Activated CD4-positive, alpha-beta T cell treated with anti-CD3 and anti-CD28 coated beads for 36 hours (primary cell): ENCODE results near the gene TTYH3. TPM values are rescaled to one million over a fixed set of nuclear protein-coding genes. Genes with fewer than 3 reads are reported as not detected.

Experiments used
- ATAC-seq: fragments of 200-7000 bp; cut with Tn5 transposase; one replicate; pipeline ENCODE4 v1.10.0; 2021; ENCODE audit warnings: mild to moderate bottlenecking, moderate library complexity
- CTCF ChIA-PET: fragments of 350-600 bp; sonication (Branson Sonifier 250); formaldehyde crosslinking; loops from one replicate; lab custom pipeline; 2021; ENCODE audit warnings: antibody characterized with exemption; lab: Charles Lee
- POLR2A ChIA-PET: fragments of 350-600 bp; sonication (Branson Sonifier 250); formaldehyde crosslinking; loops from one replicate; lab custom pipeline; 2021; ENCODE audit warnings: antibody characterized with exemption, inconsistent platforms; lab: Charles Lee
- DNase-seq: peaks from one replicate; pipeline ENCODE4 v3.0.0-alpha.2; 2020
- H3K27ac Mint-ChIP-seq: one replicate; pipeline ENCODE4 v1.8.0; 2021; ENCODE audit warnings: mixed read lengths
- H3K27me3 Mint-ChIP-seq: one replicate; pipeline ENCODE4 v1.8.0; 2021; ENCODE audit warnings: mixed read lengths
- H3K36me3 Mint-ChIP-seq: one replicate; pipeline ENCODE4 v1.8.0; 2021; ENCODE audit warnings: low read depth, mixed read lengths
- H3K4me1 Mint-ChIP-seq: one replicate; pipeline ENCODE4 v1.8.0; 2021; ENCODE audit warnings: mixed read lengths
- H3K4me3 Mint-ChIP-seq: one replicate; pipeline ENCODE4 v1.8.0; 2021; ENCODE audit warnings: mild to moderate bottlenecking, moderate library complexity, mixed read lengths
- H3K9me3 Mint-ChIP-seq: one replicate; pipeline ENCODE4 v1.8.0; 2021; ENCODE audit warnings: low read depth, mixed read lengths
- intact Hi-C, 2 experiments: fragments of 100-400 bp; cut with DNase I in 1 of 2; cut with micrococcal nuclease in 1 of 2; formaldehyde crosslinking; loops; one replicate each; pipeline versions ENCODE4 v1.14.2 to v1.15.1; 2022 to 2024; cut with DNase I, micrococcal nuclease
- total RNA-seq, 2 experiments: library from RNA; stranded (reverse); gene quantifications; one replicate each; pipeline ENCODE4 v1.2.3, GENCODE V29; 2021

TTYH3 gene
- total RNA-seq, 2 experiments from 2014 or later: 18.7 to 20.2 TPM

DNA sequence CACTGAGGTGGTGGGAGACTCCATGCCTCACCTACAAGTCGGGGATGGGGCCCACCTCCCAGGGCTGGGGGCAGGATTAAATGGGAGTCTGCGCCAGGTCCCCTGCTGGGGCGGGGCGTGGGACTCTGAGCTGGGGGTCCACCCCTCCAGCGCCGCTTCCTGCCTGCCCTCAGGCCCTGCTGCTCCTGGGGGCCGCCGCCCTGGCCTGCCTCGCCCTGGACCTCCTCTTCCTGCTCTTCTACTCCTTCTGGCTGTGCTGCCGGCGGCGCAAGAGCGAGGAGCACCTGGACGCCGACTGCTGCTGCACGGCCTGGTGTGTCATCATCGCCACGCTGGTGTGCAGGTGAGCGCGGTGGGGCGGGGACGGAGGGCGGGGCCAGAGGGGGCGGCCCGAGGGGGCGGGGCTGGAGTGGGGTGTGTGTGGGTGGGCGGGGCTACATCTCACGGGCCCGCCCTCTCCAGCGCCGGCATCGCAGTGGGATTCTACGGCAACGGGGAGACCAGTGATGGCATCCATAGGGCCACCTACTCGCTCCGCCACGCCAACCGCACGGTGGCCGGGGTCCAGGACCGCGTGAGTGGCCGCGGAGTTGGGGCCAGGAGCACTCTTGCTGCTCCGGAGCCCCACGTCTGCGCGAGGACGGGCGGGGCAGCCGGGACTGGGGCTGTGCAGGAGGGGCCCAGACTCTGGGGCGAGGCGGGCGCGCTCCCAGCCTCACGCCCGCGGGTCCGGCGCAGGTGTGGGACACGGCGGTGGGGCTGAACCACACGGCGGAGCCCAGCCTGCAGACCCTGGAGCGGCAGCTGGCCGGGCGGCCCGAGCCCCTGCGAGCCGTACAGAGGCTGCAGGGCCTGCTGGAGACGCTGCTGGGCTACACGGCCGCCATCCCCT, 15.1 kb downstream of the TTYH3 start:
- H3K27ac Mint-ChIP-seq: no peak overlapping the region
- H3K4me1 Mint-ChIP-seq: peaks cover 15% of the 10 kb centered on the region
- H3K4me3 Mint-ChIP-seq: no peak overlapping the region
- no peaks in the 10 kb centered on the region for H3K27me3 Mint-ChIP-seq
- intact Hi-C loops: no loop called here
- ChIA-PET POLR2A (no interaction called here), CTCF (no interaction called here)
- no peaks in the 10 kb centered on the region for H3K36me3 Mint-ChIP-seq
- no peaks in the 10 kb centered on the region for H3K9me3 Mint-ChIP-seq
- DNase-seq (peak; percentile 24), ATAC-seq (no peak)

DNA sequence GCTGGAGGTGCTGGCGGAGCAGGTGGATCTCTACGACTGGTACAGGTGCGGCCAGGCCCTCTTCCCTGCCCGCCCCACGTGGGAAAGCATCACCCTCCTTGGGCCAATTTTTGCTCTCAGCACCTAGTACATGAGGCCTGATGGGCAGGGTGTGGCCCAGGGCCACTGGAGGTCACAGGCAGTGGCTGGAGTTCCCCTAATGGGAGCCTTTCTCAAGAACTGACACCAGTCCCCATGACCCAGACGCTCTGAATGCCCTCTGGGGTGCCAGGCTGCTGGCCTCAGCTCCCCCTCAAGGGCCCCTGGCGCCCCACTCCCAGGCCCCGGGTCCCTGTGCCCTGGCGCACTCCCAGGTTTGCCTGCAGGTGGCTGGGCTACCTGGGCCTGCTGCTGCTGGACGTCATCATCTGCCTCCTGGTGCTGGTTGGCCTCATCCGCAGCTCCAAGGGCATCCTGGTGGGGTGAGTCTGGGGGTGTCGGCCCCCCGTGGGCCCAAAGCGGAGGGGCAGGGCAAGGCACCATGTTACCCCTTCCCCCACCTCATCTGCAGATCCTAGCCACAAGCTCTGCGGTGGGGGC, 15.9 kb downstream of the TTYH3 start:
- ATAC-seq: no peak
- H3K4me1 Mint-ChIP-seq: peaks cover 15% of the 10 kb centered on the region
- ChIA-PET POLR2A (no interaction called here), CTCF (no interaction called here)
- intact Hi-C loops: no loop called here
- no peak for DNase-seq
- H3K27ac Mint-ChIP-seq: no peak overlapping the region
- H3K27me3 Mint-ChIP-seq: no peaks in the 10 kb centered on the region
- no peaks in the 10 kb centered on the region for H3K9me3 Mint-ChIP-seq
- H3K36me3 Mint-ChIP-seq: no peaks in the 10 kb centered on the region
- H3K4me3 Mint-ChIP-seq: no peak overlapping the region

DNA sequence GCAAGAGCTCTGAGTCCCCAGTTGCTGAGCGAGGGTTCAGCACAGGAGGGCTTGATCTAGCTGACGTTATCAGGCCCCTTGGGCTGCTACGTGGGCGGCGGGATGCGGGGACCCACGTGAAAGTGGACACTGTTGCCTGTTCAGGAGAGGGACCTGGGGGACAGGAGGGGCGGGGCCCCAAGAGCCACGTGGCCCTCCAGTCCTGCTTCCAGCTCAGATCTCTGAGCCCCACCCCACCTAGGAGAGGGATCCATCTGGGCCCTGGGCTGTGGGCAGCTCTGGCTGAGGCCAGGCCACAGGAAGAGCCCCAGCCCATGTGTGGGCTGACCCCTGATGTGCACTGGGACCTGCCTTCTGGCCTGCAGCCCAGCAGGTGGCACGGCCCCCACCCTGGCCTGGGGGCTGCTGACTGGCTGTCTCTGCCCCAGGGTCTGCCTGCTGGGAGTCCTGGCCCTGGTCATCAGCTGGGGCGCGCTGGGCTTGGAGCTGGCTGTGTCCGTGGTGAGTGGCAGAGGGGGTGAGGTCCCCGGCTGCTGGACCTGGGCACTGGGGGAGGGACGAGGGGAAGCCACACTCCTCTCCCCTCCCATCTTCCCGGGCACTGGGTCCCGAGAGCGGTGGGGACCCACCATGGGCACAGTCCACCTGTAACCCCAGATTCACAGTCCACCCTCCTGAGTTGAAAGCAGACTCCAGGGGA, 17.5 kb downstream of the TTYH3 start:
- no peak for ATAC-seq
- intact Hi-C loops: no loop called here

DNA sequence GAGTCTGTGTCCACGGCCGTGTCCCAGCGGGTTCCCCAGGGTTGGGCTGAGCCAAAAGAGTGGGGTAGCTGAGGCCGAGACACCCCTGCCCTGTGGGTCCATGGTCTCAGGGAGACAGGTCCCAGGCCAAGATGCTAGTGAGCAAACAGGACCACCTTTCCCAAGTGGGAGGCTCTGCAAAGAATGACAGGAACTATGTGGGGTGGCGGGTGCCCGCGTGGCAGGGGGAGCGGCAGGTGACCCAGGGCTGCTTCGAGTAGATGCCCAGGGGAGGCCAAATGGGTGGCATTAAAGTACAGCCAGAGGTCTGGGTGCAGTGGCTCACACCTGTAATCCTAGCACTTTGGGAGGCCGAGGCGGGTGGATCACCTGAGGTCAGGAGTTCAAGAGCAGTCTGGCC, 18.2 kb downstream of the TTYH3 start:
- no peak for DNase-seq
- CTCF ChIA-PET: interaction anchor here (0.6 to 1.2 kb wide), 3 partner anchors 19 to 247 kb away, joined by 3 to 4 read pairs (median 3); partner anchors contain the start of gene CHST12
- POLR2A ChIA-PET: no interaction called here
- Mint-ChIP-seq H3K27ac (no peak overlapping the region), H3K9me3 (no peaks in the 10 kb centered on the region), H3K4me1 (peaks cover 8% of the 10 kb centered on the region), H3K4me3 (no peak overlapping the region), H3K36me3 (no peaks in the 10 kb centered on the region), H3K27me3 (no peaks in the 10 kb centered on the region)
- intact Hi-C loops: no loop called here
- no peak for ATAC-seq

More for the DNA sequence above, 17.5 kb downstream of the TTYH3 start:
- Mint-ChIP-seq H3K4me3 (no peak overlapping the region), H3K36me3 (no peaks in the 10 kb centered on the region), H3K9me3 (no peaks in the 10 kb centered on the region), H3K27ac (no peak overlapping the region), H3K27me3 (no peaks in the 10 kb centered on the region), H3K4me1 (peaks cover 15% of the 10 kb centered on the region)
- CTCF ChIA-PET: interaction anchor here (1.2 kb wide), 1 partner anchor 197 kb away, joined by 3 read pairs; no protein-coding TSS in a partner anchor
- no peak for DNase-seq
- POLR2A ChIA-PET: no interaction called here

DNA sequence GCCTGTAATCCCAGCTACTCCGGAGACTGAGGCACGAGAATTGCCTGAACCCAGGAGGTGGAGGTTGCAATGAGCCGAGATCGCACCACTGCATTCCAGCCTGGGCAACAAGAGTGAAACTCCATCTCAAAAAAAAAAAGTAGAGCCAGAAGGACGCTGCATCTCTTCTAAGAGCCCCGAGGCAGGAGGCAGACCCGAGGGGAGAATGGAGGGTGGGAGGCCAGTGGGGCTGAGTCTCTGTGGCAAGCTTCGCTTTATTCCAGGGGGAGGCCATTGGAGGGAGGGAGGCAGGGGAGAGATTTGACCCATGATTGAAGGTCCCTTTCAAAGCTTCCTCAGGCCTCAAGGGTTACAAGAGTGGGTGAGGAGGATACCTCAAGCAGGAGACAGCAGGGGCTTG, 18.7 kb downstream of the TTYH3 start:
- POLR2A ChIA-PET: no interaction called here
- intact Hi-C loops: no loop called here

DNA sequence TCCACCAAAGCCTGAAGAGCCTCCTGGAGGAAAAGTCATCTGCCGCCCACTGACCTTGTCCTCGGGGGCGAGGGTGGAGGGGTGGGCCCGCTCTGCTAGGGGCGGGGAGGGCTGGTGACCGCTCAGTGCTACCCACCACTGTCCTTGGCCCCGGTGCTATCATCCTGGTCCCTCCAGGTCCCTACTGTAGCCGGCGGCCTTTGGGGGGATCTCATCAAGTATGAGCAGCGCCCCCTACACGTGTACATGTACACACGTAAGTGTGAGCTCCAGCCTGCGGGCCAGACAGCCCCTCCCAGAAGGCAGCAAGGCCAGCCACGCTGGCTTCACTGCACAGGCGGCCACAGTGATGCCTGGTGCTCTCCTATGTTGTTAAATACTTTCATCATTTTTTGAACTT, 19.6 kb downstream of the TTYH3 start:
- ATAC-seq (no peak), DNase-seq (peak; percentile 32)
- intact Hi-C loops: no loop called here
- no peak overlapping the region for H3K27ac Mint-ChIP-seq
- H3K9me3 Mint-ChIP-seq: no peaks in the 10 kb centered on the region
- CTCF ChIA-PET: interaction anchor here (0.6 kb wide), 2 partner anchors 59 to 239 kb away, joined by 3 read pairs; no protein-coding TSS in a partner anchor
- no peaks in the 10 kb centered on the region for H3K27me3 Mint-ChIP-seq
- H3K4me3 Mint-ChIP-seq: no peak overlapping the region
- no peaks in the 10 kb centered on the region for H3K4me1 Mint-ChIP-seq
- POLR2A ChIA-PET: no interaction called here
- no peaks in the 10 kb centered on the region for H3K36me3 Mint-ChIP-seq

More for the DNA sequence above, 18.7 kb downstream of the TTYH3 start:
- ATAC-seq: no peak
- no peaks in the 10 kb centered on the region for H3K36me3 Mint-ChIP-seq
- no peaks in the 10 kb centered on the region for H3K9me3 Mint-ChIP-seq
- peaks cover 3% of the 10 kb centered on the region for H3K4me1 Mint-ChIP-seq
- CTCF ChIA-PET: interaction anchor here (0.6 to 1.0 kb wide), 2 partner anchors 19 to 247 kb away, joined by 3 to 4 read pairs; partner anchors contain the start of gene CHST12
- H3K27me3 Mint-ChIP-seq: no peaks in the 10 kb centered on the region
- no peak for DNase-seq
- no peak overlapping the region for H3K27ac Mint-ChIP-seq
- H3K4me3 Mint-ChIP-seq: no peak overlapping the region

DNA sequence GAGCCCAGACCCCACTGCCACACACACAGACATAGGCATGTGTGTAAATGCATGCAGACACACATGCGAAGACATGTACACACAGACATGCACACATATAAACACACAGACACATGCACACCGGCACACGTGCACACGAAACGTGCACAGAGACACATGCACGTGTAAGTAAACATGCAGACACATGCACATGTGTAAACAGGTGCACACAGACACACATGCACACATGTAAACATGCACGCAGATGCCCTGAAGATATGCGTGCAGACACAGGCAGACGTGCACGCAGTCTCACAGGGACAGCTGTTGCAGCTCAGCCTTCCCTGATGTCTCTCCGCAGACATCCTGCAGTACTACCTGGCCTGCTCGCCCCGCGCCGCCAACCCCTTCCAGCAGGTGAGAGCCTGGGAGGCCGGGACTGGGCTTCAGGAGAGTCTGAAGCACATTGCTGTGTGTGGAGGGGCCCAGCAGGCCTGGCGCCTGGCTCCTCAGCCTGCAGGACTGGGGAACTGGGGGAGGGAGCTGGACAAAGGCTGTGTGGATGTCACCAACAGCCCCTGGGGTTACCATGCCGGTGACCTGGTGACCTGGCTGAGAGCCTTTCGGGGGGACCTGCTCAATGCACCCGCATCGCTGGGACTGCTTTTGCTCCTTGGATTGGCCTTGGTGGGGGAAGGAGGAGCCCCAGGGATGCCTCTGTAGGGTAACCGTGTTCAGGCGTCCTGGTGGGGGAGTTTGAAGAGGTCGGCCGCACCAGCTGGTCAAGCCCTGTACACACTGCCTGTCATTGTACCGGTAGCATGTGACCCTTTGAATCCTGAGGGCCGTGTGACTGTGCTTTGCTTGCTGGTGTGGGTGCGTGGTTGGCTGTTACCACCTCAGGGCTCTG, 20.3 kb downstream of the TTYH3 start:
- Mint-ChIP-seq H3K4me3 (no peak overlapping the region), H3K27ac (no peak overlapping the region), H3K36me3 (no peaks in the 10 kb centered on the region), H3K4me1 (no peaks in the 10 kb centered on the region), H3K27me3 (no peaks in the 10 kb centered on the region), H3K9me3 (no peaks in the 10 kb centered on the region)
- ChIA-PET CTCF (interaction anchor here (0.6 kb wide), 1 partner anchor 240 kb away, joined by 3 read pairs; no protein-coding TSS in a partner anchor), POLR2A (no interaction called here)
- ATAC-seq: no peak
- intact Hi-C loops: no loop called here
- DNase-seq: no peak

DNA sequence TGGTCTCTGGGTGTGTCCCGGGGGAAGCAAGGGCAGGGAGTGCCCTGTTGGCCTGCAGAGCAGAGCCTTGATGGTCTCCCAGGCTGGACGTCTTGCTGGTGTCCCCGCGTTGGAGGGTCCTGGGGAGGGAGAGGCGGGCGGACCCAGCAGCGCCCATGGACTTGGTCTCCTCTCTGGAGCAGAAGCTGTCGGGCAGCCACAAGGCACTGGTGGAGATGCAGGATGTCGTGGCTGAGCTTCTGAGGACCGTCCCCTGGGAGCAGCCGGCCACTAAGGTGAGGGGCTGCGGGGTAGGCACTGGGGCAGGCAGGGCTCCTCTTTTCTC, 20.9 kb downstream of the TTYH3 start:
- CTCF ChIA-PET: interaction anchor here (0.7 kb wide), 1 partner anchor 18 kb away, joined by 3 read pairs; no protein-coding TSS in a partner anchor
- POLR2A ChIA-PET: no interaction called here
- ATAC-seq (no peak), DNase-seq (no peak)
- Mint-ChIP-seq H3K36me3 (no peaks in the 10 kb centered on the region), H3K4me1 (no peaks in the 10 kb centered on the region), H3K27me3 (no peaks in the 10 kb centered on the region), H3K4me3 (no peak overlapping the region), H3K9me3 (no peaks in the 10 kb centered on the region), H3K27ac (no peak overlapping the region)
- intact Hi-C loops: no loop called here

DNA sequence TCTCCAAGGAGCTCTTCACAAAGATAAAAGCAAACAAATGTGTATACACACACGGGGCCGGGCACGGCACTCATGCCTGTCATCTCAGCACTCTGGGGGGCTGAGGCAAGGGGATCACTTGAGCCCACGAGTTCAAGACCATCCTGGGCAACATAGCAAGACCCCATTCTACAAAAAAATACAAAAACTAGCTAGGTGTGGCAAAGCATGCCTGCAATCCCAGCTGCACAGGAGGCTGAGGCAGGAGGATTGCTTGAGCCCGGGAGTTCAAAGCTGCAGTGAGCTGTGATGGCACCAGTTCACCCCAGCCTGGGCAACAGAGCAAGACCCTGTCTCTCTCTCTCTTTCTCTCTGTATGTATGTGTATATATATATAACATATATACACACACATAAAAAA, 22.3 kb downstream of the TTYH3 start:
- no peaks in the 10 kb centered on the region for H3K9me3 Mint-ChIP-seq
- no peak overlapping the region for H3K27ac Mint-ChIP-seq
- no peak for DNase-seq
- no peak for ATAC-seq
- no peak overlapping the region for H3K4me3 Mint-ChIP-seq
- ChIA-PET POLR2A (no interaction called here), CTCF (interaction anchor here (0.6 to 1.5 kb wide), 5 partner anchors 9 to 202 kb away, joined by 3 read pairs; no protein-coding TSS in a partner anchor)
- H3K27me3 Mint-ChIP-seq: no peaks in the 10 kb centered on the region
- H3K36me3 Mint-ChIP-seq: no peaks in the 10 kb centered on the region
- no peaks in the 10 kb centered on the region for H3K4me1 Mint-ChIP-seq
- intact Hi-C loops: no loop called here

DNA sequence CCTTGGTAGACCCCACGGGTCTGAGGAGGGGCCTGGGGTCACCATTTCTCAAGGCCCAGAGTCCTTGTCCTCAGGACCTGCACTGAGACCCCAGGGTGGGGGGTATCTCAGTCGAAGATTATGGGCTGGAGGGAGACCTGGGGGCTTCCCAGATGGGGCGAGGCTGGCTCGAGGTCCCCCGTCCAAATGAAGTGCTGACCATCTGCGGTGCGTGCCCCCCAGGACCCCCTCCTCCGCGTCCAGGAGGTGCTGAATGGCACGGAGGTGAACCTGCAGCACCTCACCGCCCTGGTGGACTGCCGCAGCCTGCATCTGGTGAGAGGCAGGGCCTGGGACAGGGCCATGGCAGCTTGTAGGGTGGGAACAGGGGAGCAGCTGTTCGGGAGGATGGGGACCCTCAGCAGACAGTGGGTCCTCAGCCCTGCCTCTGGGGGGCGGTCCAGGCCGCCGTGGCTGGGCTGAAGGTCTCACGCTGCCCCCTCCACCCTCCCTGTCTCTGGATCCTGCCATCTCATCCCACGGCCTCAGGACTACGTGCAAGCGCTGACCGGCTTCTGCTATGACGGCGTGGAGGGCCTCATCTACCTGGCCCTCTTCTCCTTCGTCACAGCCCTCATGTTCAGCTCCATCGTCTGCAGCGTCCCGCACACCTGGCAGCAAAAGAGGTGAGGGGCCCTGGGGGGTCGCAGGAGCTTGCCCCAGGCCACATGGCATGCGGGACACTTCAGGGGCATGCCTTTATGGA, 24.3 kb downstream of the TTYH3 start:
- Mint-ChIP-seq H3K9me3 (no peaks in the 10 kb centered on the region), H3K4me3 (no peak overlapping the region), H3K27me3 (no peaks in the 10 kb centered on the region), H3K36me3 (no peaks in the 10 kb centered on the region), H3K4me1 (no peaks in the 10 kb centered on the region), H3K27ac (no peak overlapping the region)
- ATAC-seq: no peak
- intact Hi-C loops: no loop called here
- ChIA-PET CTCF (interaction anchor here (0.6 kb wide), 1 partner anchor 65 kb away, joined by 3 read pairs; no protein-coding TSS in a partner anchor), POLR2A (no interaction called here)
- DNase-seq: no peak
